Keratinocyte (primary cell): ENCODE results near the gene GPR21. TPM values are rescaled to one million over a fixed set of nuclear protein-coding genes. Genes with fewer than 3 reads are reported as not detected.

Source experiments
- DNase-seq: peaks from one replicate; pipeline ENCODE4 v3.0.0-alpha.2; 2011; ENCODE audit warnings: low read depth, missing footprints, low spot score
- FAIRE-seq: peaks from 2 replicates; lab custom pipeline; 2011; peaks lifted over from hg19 to GRCh38; lab: Jason Lieb, UNC
- H2AFZ ChIP-seq: 2 replicates; pipeline ENCODE4 v1.6.0; 2012; ENCODE audit warnings: low read length, control low read depth, inconsistent platforms; ENCODE audit not compliant: control insufficient read depth
- H3K27ac ChIP-seq: 2 replicates; pipeline ENCODE4 v1.5.1; 2011; ENCODE audit warnings: low read length; ENCODE audit not compliant: control insufficient read depth, insufficient read depth
- H3K27me3 ChIP-seq: 3 replicates; pipeline ENCODE4 v1.6.0; 2011; ENCODE audit warnings: low read length; ENCODE audit not compliant: control insufficient read depth, insufficient read depth; ENCODE audit errors: extremely low read depth
- H3K36me3 ChIP-seq, 2 experiments: 2 replicates in 1 of 2; 3 replicates in 1 of 2; pipeline ENCODE4 v1.5.1; 2011; ENCODE audit warnings: low read length in 2 of 2, mild to moderate bottlenecking in 1 of 2; ENCODE audit not compliant: control insufficient read depth in 2 of 2, insufficient read depth in 2 of 2; ENCODE audit errors: extremely low read depth in 1 of 2
- H3K4me1 ChIP-seq: 3 replicates; pipeline ENCODE4 v1.5.1; 2011; ENCODE audit warnings: low read length; ENCODE audit not compliant: control insufficient read depth, insufficient read depth; ENCODE audit errors: extremely low read depth
- H3K4me2 ChIP-seq: 3 replicates; pipeline ENCODE4 v1.6.0; 2011; ENCODE audit warnings: low read depth, low read length; ENCODE audit not compliant: control insufficient read depth, insufficient read depth; ENCODE audit errors: extremely low read depth
- H3K4me3 ChIP-seq, 3 experiments: fragments of 200-600 bp in 1 of 3; sonication (generic) in 1 of 3; 2 replicates in 2 of 3; 3 replicates in 1 of 3; pipeline ENCODE4 v1.5.1; 2011 to 2016; ENCODE audit warnings: low read length in 3 of 3, mild to moderate bottlenecking in 3 of 3, control low read depth in 2 of 3, inconsistent platforms in 1 of 3, low read depth in 1 of 3, mixed read lengths in 1 of 3, mixed run types in 1 of 3, moderate library complexity in 1 of 3; ENCODE audit not compliant: control insufficient read depth in 2 of 3, insufficient read depth in 2 of 3; ENCODE audit errors: extremely low read depth in 1 of 3
- H3K79me2 ChIP-seq: 2 replicates; pipeline ENCODE4 v1.6.0; 2012; ENCODE audit warnings: low read length; ENCODE audit not compliant: control insufficient read depth, insufficient read depth
- H3K9ac ChIP-seq: 3 replicates; pipeline ENCODE4 v1.6.0; 2011; ENCODE audit warnings: low read length; ENCODE audit not compliant: control insufficient read depth, insufficient read depth; ENCODE audit errors: extremely low read depth
- H3K9me1 ChIP-seq: 3 replicates; pipeline ENCODE4 v1.6.0; 2011; ENCODE audit warnings: low read length; ENCODE audit not compliant: control insufficient read depth, insufficient read depth; ENCODE audit errors: extremely low read depth
- H3K9me3 ChIP-seq: 2 replicates; pipeline ENCODE4 v1.5.1; 2012; ENCODE audit warnings: low read depth, low read length; ENCODE audit not compliant: control insufficient read depth
- H4K20me1 ChIP-seq: 3 replicates; pipeline ENCODE4 v1.6.0; 2011; ENCODE audit warnings: low read length; ENCODE audit not compliant: control insufficient read depth, insufficient read depth; ENCODE audit errors: extremely low read depth
- EZH2 ChIP-seq: IDR thresholded peaks from one replicate; pipeline ENCODE4 v1.6.1; 2012; ENCODE audit warnings: inconsistent platforms, mild to moderate bottlenecking, low read length, moderate library complexity
- dilution Hi-C: fragments of 300-500 bp; cut with MboI; formaldehyde crosslinking; loops from one replicate; pipeline ENCODE4 v1.7.0; 2020; ENCODE audit warnings: low sequenced_read_pairs; ENCODE audit not compliant: extremely low pct_ligation_motif_present
- polyA plus RNA-seq, 5 experiments: library from polyadenylated mRNA; depleted of rRNA in 3 of 5; stranded (reverse) in 3 of 5; stranded (forward) in 1 of 5; unstranded in 1 of 5; fragments of >200 nt; gene quantifications; 1 replicate in 1 of 5; 2 replicates in 3 of 5; 3 replicates in 1 of 5; pipeline versions ENCODE4 v1.2.1 to v1.2.3, GENCODE V29; 2011 to 2012; ENCODE audit warnings: missing spikeins in 2 of 5, low read depth in 1 of 5, low replicate concordance in 1 of 5
- TF ChIP-seq, protein P1 (sequence below), 3 experiments: IDR thresholded peaks in 1 of 3; conservative IDR thresholded peaks in 1 of 3; optimal IDR thresholded peaks in 1 of 3; 2 replicates in 2 of 3; 3 replicates in 1 of 3; pipeline versions ENCODE3 to v1.5.1; 2011; ENCODE audit warnings: low read length in 3 of 3, mild to moderate bottlenecking in 3 of 3, moderate library complexity in 2 of 3, control low read depth in 1 of 3, inconsistent platforms in 1 of 3; ENCODE audit not compliant: insufficient read depth in 2 of 3; ENCODE audit errors: extremely low read depth in 1 of 3

GPR21 gene
- polyA plus RNA-seq, 1 donor (not counting 4 experiments of a cell fraction or from before 2014, with no cell fraction given) = 0.25 TPM

DNA sequence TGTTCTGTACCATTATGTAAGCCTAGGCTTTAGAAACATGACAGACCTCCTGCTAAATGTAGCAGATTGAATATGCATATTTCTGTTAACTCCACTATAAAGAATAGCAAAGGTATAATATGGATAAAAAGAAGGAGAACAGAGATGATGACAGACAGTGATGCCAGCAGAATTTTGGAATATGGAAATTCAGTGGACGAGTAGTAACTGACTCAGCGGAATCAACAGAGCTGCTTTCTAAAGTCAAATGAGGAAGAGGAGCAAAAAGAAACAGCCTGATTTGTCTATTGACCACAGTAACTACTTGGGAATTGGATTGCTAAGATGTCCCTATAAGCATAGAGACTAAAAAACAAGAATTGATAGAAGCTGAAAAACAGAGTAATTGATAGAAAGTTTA lies 8.0 kb downstream of the GPR21 start:
- H3K27me3 ChIP-seq = no peaks in the 10 kb centered on the region
- no peaks in the 10 kb centered on the region for H3K9me1 ChIP-seq
- H3K27ac ChIP-seq = no peak overlapping the region
- no peaks in the 10 kb centered on the region for H3K79me2 ChIP-seq
- H3K9me3 ChIP-seq = no peaks in the 10 kb centered on the region
- no peak overlapping the region for H3K4me2 ChIP-seq
- no peak for TF ChIP-seq EZH2
- TF ChIP-seq, protein P1, sequence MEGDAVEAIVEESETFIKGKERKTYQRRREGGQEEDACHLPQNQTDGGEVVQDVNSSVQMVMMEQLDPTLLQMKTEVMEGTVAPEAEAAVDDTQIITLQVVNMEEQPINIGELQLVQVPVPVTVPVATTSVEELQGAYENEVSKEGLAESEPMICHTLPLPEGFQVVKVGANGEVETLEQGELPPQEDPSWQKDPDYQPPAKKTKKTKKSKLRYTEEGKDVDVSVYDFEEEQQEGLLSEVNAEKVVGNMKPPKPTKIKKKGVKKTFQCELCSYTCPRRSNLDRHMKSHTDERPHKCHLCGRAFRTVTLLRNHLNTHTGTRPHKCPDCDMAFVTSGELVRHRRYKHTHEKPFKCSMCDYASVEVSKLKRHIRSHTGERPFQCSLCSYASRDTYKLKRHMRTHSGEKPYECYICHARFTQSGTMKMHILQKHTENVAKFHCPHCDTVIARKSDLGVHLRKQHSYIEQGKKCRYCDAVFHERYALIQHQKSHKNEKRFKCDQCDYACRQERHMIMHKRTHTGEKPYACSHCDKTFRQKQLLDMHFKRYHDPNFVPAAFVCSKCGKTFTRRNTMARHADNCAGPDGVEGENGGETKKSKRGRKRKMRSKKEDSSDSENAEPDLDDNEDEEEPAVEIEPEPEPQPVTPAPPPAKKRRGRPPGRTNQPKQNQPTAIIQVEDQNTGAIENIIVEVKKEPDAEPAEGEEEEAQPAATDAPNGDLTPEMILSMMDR (optimal IDR thresholded peaks at IDR 0.05 in 1 of 3, IDR thresholded peaks at IDR 0.05 in 1 of 3, conservative IDR thresholded peaks at IDR 0.05 in 1 of 3; ENCODE audit: extremely low read depth in 1 of 3, insufficient read depth in 2 of 3, low read length in 3 of 3) = no peak
- no peak overlapping the region for H3K4me3 ChIP-seq
- H3K9ac ChIP-seq = no peak overlapping the region
- FAIRE-seq (no peak), DNase-seq (no peak)
- H3K4me1 ChIP-seq = no peaks in the 10 kb centered on the region
- dilution Hi-C loops = no loop called here
- H3K36me3 ChIP-seq = peaks cover 0 to 2% of the 10 kb centered on the region in 2 experiments
- H2AFZ ChIP-seq = no peak overlapping the region
- H4K20me1 ChIP-seq = no peaks in the 10 kb centered on the region

DNA sequence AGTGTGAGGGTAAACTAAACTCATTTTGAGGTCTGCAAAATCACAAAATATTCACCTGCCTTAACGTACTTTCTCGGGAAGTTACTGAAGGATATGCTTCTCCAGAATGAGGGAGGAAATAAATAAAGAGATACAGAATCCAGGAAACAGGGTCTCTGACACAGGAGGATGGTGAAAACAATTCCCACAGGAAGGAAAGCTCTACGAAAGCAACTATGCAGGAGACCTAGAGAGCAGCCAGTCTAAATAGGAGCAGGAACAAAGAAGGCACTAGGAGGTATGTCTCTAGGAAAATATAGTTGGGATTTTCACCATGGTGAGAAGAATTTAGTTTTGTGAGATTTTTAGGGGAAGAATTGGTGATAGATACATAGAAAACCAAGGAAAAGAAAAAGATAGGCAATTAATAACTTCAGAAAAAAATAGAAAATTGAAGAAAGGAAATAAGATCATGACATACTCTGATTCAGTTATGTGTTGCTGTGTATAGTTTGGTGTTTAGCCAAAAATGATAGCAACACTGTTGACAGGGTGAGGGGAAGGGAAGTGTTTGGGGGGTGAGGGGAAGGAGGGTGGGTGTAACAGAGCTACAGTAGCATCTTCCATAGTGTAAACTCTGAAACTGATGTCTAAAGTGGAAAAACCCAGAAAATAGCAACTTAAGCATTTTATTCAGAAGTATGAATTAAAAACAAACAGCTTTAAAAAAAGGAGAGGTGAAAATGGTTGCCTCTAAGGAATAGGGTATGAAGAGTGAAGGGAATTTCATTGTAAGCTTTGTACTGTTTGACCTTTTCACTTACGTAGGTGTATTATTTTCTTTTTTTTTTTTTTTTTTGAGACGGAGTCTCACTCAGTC lies 9.8 kb downstream of the GPR21 start:
- dilution Hi-C loops = no loop called here
- Histone ChIP-seq H3K27ac (no peak overlapping the region), H3K9ac (no peak overlapping the region), H3K4me1 (no peaks in the 10 kb centered on the region), H3K4me3 (no peak overlapping the region), H3K36me3 (peaks cover 0 to 2% of the 10 kb centered on the region in 2 experiments), H3K9me3 (no peaks in the 10 kb centered on the region), H3K4me2 (no peak overlapping the region), H3K79me2 (no peaks in the 10 kb centered on the region), H2AFZ (no peak overlapping the region), H3K9me1 (no peaks in the 10 kb centered on the region), H3K27me3 (no peaks in the 10 kb centered on the region), H4K20me1 (no peaks in the 10 kb centered on the region)
- TF ChIP-seq EZH2 = no peak
- TF ChIP-seq, protein P1 (optimal IDR thresholded peaks at IDR 0.05 in 1 of 3, IDR thresholded peaks at IDR 0.05 in 1 of 3, conservative IDR thresholded peaks at IDR 0.05 in 1 of 3; ENCODE audit: extremely low read depth in 1 of 3, insufficient read depth in 2 of 3, low read length in 3 of 3) = no peak
- FAIRE-seq (no peak), DNase-seq (no peak)
